ENCODE measurements around the gene TGFBR1.

TGFBR1 gene

GRCh38 chr9:99108131-99108530, 3.2 kb downstream of the TGFBR1 start:
- no peak for DNase-seq

GRCh38 chr9:99109522-99109921, 4.6 kb downstream of the TGFBR1 start:
- no peak for DNase-seq

DNA sequence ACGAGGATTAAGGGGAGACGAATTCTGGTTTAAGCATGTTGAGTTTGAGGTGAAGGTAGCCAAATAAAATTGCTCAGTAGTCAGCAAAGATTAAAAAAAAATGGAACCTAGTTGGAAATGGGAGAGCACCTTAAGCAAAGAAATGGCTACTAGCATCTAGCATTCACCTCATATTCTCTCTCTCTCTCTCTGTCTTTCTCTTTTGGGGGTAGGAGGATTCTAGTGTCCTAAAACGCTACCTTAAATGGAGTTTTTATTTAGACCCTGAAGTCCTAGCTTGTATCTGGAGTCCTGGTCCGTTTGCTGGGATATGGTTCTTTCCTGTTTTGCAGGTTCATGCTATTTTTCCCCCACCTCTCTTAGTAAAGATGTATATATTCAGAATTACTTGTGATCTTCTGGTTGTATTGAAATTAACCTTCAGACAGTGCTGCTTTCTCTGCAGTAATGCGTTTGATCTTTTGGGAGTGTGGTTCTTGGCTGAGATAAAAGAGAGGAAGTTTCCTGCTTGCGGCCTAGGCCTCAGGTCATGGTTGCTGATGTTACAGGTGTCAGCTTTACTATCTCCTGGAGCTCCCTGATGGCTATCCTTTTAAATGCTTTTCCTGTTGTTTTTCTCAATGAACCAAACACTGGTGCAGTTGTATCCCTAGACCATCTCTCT, 8.0 kb downstream of the TGFBR1 start:
- DNase-seq = peak; percentile 72

GRCh38 chr9:99113414-99114048, 8.6 kb downstream of the TGFBR1 start:
- DNase-seq = no peak

DNA sequence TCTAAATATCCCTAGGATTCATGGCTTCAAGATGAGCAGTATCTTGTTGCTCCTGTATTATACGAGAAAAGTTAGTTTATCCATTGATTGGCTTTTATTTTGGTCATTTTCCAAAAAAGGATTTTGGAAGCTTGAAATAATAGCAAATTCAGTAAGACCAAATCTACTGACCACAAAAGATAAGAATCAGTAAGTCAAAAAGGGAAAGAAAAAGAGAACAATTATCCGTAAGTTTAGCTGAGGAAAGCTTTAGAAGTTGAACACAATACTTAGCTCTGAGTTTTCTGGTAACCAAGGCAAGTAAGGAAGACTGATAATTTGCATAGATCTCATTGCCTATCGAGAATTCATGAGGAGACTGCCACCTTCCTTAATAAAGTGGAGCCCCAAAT, 9.1 kb downstream of the TGFBR1 start:
- DNase-seq = no peak

DNA sequence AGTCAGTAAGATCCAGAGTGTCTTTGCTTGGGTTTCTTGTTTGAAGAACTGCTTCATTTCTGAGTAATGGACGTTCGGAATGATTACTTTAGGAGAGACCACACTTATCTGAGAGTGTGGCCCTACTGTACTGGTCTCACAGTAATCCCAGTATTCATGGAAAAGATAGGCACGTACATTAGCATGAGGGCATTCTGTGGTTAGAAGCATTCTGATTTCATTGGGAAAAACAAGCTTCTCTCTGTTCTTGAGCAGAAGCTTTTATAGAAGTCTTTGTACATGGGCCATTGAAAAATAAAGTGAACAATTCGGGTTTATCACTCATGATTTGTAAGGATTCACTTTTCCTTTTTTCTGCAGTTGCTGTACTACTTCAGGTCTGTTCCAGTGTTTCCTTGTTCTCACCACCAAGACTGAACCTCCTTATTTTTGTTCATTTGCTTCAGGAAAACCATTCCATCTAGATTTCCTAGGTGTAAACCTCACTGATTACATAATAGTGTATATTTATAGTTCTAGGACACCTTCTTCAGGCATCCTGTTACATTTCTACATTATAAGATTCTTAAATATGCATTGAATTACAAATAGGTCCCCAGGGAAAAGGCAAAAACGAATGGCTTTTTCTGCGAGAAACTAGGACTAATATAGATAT, 10.1 kb downstream of the TGFBR1 start:
- DNase-seq = no peak

DNA sequence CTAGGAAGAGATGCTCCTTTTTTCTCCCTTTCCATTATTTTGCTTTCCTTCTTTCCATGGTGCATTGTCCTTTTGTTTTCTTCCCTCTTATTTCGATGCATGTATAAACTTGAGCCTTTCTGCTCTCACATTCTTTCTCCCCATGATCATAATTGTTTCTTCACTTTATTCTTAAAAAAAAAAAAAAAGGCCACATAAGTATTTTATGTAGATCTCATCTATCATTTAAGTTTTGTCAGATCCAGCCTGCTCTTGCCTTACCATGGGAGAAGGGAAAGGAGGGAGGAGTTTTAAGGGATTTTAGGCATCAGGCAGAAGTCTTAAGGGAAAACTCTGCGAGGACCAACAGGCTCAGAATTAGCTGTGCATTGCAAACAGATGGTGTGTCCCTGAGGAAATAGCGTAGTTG, 11.1 kb downstream of the TGFBR1 start:
- DNase-seq = no peak

- peak; percentile 68 for DNase-seq
Measured at GRCh38 chr9:99118782-99119466, 14.0 kb downstream of the TGFBR1 start.

- DNase-seq = no peak
Measured at GRCh38 chr9:99119976-99120655, 15.2 kb downstream of the TGFBR1 start.

DNA sequence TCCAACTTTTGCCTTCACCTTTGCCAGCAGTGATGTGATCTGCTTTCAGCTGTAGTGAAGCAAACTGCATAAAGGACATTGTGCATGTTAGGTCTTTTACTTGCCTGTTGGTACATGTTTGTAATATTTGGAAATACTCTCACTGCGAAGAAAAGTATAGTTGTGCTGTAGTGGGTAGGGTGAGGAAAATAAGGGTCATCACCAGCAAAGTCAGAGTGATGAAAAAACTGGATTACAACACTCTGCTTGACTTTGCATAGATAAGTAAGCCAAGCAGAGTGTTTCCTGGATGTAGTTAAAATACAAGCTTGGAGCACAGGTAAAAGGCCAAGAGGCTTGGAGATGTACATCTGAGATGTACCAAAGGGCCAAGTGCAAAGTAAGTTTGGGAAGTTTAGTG, 16.7 kb downstream of the TGFBR1 start:
- DNase-seq = no peak

DNA sequence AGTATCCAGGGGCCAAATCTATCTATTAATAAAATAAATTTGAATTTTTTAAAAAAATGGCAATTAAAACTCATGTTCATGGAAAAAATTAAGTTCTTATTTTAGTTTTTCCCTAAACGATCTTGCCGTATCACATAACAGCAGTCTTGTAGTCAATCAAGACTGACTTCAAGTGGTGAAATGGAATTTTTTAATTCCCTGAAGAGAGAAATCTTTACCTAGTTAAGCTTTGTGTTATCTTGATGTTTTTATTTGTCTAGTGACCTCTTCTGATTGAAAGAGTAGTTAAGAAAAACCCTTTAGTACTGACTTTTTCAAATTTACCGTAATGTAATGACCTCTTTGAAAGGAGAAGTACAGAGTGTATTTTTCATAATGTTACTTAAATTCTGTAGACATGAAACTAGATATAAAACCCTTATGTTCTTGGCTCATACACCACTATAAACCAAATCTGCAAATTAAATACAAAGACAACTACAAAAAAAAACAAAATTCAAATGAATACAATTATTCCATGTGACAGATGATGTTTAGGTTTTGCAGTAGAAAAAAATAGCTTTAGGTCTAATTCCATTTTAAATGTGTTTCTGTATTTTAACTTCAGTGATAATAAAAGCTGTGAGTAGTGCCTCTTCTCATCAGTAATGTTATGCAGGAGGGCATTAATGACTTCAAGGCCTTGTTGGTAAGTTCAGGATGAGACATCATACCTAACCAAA, 19.8 kb downstream of the TGFBR1 start:
- no peak for DNase-seq

- DNase-seq = no peak
Measured at GRCh38 chr9:99125446-99125845, 20.5 kb downstream of the TGFBR1 start.

DNA sequence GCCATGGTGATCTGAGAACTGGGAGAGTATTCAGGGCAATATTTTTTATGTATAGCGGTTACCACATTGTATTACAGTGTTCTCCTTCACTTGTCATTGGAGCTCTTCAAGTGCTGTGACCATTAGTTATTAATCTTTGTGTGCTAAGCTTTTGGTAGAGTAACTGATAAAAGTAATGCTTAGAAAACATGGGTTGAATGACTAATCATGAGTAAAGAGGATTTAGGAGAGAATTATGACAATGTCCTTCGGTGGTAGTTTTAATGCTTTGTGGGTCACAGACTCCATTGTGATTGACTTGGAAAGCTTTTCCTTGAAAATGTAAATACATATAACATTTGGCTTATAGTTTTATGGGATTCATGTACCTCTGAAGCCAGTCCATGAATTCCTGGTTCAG, 21.4 kb downstream of the TGFBR1 start:
- DNase-seq = no peak

- DNase-seq = no peak
Measured at GRCh38 chr9:99127356-99128132, 22.6 kb downstream of the TGFBR1 start.

GRCh38 chr9:99128133-99128406, 23.2 kb downstream of the TGFBR1 start:
- no peak for DNase-seq

DNA sequence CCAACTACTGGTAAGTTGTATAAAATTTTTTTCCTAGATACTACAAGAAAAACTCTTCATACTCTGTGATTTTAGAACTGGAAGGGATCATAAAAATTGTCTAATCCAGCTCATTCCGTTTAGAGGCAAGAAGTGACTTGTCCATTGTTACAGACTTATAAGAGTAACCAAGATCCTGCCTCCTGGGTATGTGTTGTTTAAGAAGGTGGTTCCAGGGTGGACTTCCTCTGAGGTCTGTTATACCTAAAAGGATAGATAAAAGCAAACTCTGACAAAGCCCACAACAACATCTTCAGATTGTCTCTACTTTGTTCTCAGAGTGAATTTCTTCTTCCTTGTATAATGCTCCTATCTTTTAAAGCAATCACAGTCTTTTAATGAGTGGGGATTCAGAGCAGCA, 24.2 kb downstream of the TGFBR1 start:
- no peak for DNase-seq

DNA sequence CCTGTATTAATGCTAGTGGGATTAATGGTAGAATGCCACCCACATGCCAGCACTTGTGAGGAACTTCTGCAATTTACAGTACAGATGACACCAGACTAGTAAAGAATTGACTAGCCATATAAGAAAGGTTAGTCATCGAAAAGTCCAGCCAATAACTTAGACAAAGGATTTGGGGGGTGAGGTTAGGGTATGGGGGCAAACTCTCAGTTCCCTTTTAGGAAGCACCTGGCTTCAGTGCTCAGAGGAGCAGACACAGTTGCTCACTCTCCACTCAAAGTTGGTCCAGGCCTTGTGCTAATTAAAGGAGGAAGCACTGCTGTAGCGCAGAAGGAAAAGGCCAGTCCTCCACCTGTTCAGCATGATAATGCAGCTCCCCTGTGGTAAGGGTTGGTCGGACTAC, 25.2 kb downstream of the TGFBR1 start:
- DNase-seq = no peak

- DNase-seq = no peak
Measured at GRCh38 chr9:99133145-99133544, 28.2 kb downstream of the TGFBR1 start.

- peak; percentile 25 for DNase-seq
Measured at GRCh38 chr9:99134893-99135341, 30.0 kb downstream of the TGFBR1 start.

DNA sequence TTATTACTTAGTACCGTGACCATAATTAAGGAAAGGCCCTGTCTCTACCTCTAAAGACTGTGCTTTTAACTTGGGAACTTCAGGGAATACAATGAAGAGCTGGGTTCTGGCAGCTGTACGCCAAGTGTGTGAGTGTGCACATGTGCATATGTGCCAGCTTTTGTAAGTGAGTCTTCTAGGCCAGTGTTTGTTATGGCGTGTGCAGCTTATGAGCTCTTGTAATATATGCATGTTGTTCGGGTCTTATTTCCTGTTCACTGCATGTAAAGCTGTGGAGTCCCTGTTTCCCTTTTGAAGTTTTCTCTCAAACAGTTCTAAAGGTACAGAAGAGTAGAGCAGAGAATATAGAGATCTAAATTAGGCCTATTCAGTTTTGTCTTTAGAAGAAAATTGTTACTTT, 30.5 kb downstream of the TGFBR1 start:
- DNase-seq = peak; percentile 25

DNA sequence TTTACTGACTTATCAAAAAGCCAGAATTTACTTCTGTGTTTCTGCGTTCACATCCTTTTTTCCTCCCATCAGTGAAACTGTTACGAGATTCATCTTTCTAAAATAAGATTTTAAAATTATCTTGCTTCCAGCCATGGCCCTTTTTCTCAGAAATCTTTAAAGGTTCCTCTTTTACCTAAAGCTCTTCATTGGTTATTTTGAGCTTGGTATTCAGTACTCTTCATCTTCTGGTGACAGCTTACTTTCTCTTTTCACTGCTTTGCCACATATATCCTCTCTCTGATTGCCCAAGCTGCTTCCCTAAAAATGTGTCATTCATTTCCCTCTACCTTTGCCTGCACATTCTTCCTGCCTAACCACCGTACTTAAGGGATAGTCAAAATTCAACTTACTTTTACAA, 32.3 kb downstream of the TGFBR1 start:
- no peak for DNase-seq

- DNase-seq = no peak
Measured at GRCh38 chr9:99137891-99138290, 33.0 kb downstream of the TGFBR1 start.

Measured in CD4-positive, alpha-beta T cell treated with Interleukin-12 subunit alpha and Interleukin-12 subunit beta, for 1 hour (primary cell).